KBM-7 (cell line): Measurements from ENCODE around the gene TPST1.
"Not testable (repeated sequence)": the region's sequence is repeated elsewhere in the genome, so short reads cannot be mapped to it uniquely, and the experiment has no call there.

ENCODE experiments used
- DNase-seq: peaks from one replicate; pipeline ENCODE4 v3.0.0-alpha.2; 2015
- in situ Hi-C: fragments of 300-500 bp; cut with MboI; formaldehyde crosslinking; loops from 2 replicates; pipeline ENCODE4 v1.14.3; 2020; ENCODE audit warnings: low sequenced_read_pairs, low pct_unique_long_range_greater_than_20kb, mixed read lengths

The TPST1 gene

GRCh38 chr7:66357087-66357486 lies 152.0 kb downstream of the TPST1 start:
- in situ Hi-C loops, result no loop called here
- DNase-seq, result no peak

DNA sequence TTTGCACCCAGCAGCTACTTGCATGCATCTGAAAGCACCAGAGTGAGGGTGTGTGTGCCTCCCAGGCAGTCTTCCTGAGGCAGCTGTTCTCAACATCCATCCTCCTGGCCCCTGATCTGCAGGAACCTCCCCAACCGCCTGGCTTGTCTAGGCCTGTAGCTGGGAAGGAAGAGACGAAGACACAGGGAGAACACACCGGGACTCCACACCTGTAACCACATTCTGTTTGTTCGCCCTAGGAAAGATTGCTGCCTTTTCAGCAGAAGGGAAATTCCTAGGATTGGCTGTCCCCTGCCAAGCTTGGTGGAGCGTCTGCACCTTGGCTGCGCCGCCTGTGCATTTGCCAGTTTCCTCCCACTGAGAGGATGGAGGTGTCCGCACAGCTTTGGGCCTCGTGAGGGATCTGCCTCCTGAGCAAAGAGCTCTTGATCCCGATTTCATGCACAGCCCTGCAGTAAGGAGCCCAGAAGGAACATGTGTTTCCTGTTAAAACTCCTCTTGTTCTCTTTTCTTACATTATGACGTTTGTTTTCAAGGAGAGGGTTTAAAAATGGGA lies 154.6 kb downstream of the TPST1 start:
- in situ Hi-C loops, result no loop called here
- DNase-seq, result peak; percentile 70

DNA sequence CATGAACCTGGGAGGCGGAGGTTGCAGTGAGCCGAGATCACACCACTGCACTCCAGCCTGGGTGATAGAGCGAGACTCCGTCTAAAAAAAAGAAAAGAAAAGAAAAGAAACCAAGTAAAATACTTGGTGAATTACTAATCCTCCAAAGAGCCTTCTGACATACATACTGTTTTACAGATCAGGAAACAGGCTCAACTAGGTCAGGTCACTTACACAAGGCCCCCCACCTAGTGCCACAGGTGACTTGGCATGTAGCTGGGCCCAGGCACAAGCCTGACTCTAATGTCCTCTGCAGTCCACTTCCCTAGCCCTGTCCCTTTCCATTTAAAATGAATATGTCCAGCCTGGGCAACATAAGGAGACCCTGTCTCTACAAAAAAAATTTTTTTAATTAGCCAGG lies 157.0 kb downstream of the TPST1 start:
- in situ Hi-C loops, result no loop called here
- no peak for DNase-seq

GRCh38 chr7:66363635-66364034 lies 158.5 kb downstream of the TPST1 start:
- DNase-seq, result no peak
- in situ Hi-C loops, result no loop called here

GRCh38 chr7:66365031-66365430 lies 159.9 kb downstream of the TPST1 start:
- in situ Hi-C loops, DNase-seq: not testable (repeated sequence)

- no peak for DNase-seq
- in situ Hi-C loops, result no loop called here
Measured at GRCh38 chr7:66371096-66371824, 166.1 kb downstream of the TPST1 start.

GRCh38 chr7:66374141-66374840 lies 169.2 kb downstream of the TPST1 start:
- in situ Hi-C loops, DNase-seq: not testable (repeated sequence)

GRCh38 chr7:66376264-66376945 lies 171.3 kb downstream of the TPST1 start:
- in situ Hi-C loops, result no loop called here
- no peak for DNase-seq

GRCh38 chr7:66377045-66377444 lies 171.9 kb downstream of the TPST1 start:
- DNase-seq, result no peak
- in situ Hi-C loops, result no loop called here

DNA sequence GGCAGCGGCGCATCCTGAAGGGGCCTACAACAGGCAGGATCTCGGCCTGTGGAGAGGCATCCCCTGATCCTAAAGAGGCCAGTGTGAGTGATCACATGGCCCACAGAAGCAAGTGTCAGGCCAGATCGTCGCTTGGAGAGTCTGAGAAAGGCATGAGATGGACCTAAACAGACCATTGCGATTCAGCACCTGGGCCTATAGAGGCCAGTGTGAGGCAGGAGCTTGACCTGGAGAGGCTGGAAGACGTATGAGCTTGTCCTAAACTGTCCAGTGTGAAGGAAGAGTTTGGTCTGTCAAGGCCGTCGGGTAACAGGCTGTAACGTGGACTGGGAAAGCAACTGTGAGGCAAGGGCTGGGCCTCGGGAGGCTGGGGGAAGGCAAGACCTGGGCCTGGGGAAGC lies 172.6 kb downstream of the TPST1 start:
- no peak for DNase-seq
- in situ Hi-C loops, result no loop called here

GRCh38 chr7:66379542-66380160 lies 174.5 kb downstream of the TPST1 start:
- in situ Hi-C loops, result no loop called here
- DNase-seq, result no peak

GRCh38 chr7:66380272-66380888 lies 175.2 kb downstream of the TPST1 start:
- no peak for DNase-seq
- in situ Hi-C loops, result no loop called here

- in situ Hi-C loops, result not testable (repeated sequence)
- peak; percentile 62 for DNase-seq
Measured at GRCh38 chr7:66382182-66382923, 177.2 kb downstream of the TPST1 start.

DNA sequence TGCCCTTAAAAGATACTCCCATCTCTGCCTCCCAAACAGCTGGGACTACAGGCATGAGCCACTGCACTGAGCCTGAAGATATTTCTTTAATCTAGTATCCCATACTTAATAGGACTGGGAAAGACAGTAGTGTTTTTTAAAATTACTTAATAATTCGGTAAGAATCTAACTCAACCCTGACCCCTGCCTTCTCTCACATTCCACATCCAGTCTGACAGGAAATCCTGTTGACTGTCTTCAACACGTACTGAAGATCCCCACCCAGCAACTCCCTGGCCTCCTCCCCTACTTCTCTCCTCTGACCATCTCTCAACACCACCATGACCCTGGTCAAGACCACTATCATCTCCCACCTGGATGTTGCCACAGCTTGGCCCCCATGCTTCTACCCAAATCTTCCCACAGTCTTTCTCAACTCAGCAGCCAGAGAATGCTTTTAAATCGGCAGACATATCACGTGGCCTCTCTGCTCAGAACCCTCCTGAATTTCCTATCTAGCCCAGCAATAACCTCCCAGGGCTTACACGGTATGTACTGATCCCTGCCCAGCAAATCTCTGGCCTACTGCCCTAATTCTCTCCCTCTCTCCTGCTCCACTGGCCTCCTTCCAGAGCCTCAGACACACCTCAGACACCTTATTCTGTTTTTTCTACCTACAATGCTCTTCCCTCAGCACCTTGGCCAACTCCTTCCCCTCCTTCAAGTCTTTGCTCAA lies 180.2 kb downstream of the TPST1 start:
- in situ Hi-C loops, DNase-seq: not testable (repeated sequence)

GRCh38 chr7:66395128-66395571 lies 190.0 kb downstream of the TPST1 start:
- DNase-seq, in situ Hi-C loops: not testable (repeated sequence)

- in situ Hi-C loops, DNase-seq: not testable (repeated sequence)
Measured at GRCh38 chr7:66396052-66396451, 190.9 kb downstream of the TPST1 start.

DNA sequence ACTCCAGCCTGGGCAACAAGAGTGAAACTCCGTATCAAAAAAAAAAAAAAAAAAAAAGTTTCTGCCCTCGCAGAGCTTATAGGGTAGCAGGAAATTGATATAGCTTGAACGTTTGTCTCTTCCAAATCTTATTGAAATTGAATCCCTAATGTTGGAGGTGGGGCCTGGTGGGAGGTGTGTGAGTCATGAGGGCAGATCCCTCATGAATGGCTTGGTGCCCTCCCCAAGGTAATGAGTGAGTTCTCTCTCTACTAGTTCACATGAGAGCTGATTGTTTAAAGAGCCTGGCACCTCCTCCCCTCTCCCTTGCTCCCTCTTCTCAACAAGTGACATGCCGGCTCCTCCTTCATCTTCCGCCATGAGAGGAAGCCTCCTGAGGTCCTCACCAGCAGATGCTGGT lies 193.7 kb downstream of the TPST1 start:
- DNase-seq, in situ Hi-C loops: not testable (repeated sequence)

GRCh38 chr7:66399566-66399965 lies 194.4 kb downstream of the TPST1 start:
- in situ Hi-C loops, result no loop called here
- no peak for DNase-seq
